HEK293 (cell line): ENCODE measurements around the gene WWOX.

ENCODE experiments used
- CTCF ChIA-PET: fragments of 350-600 bp; formaldehyde crosslinking; extraction: SDS; loops from one replicate; lab custom pipeline; 2021; ENCODE audit warnings: antibody characterized with exemption; lab: Yijun Ruan, JAX
- POLR2A ChIA-PET: fragments of 300-600 bp; formaldehyde crosslinking; extraction: SDS; loops from one replicate; lab custom pipeline; 2020; ENCODE audit warnings: antibody characterized with exemption, inconsistent platforms; lab: Yijun Ruan, JAX
- H3K27ac ChIP-seq: fragments of 200-500 bp; sonication (Bioruptor generic); 2 replicates; pipeline ENCODE4 v1.5.1; 2014; ENCODE audit warnings: low read depth, low read length, control low read depth, inconsistent platforms; ENCODE audit errors: extremely low read depth
- H3K36me3 ChIP-seq, 2 experiments: fragments of 200-500 bp in 1 of 2; sonication (Bioruptor generic) in 1 of 2; 1 replicate in 1 of 2; 2 replicates in 1 of 2; pipeline ENCODE4 v1.5.1; 2014 to 2017; ENCODE audit warnings: inconsistent platforms in 2 of 2, low read length in 2 of 2; ENCODE audit not compliant: control insufficient read depth in 2 of 2, insufficient read depth in 1 of 2
- H3K4me1 ChIP-seq: fragments of 200-500 bp; sonication (Bioruptor generic); 2 replicates; pipeline ENCODE4 v1.5.1; 2014; ENCODE audit warnings: mild to moderate bottlenecking, low read length, inconsistent platforms; ENCODE audit not compliant: control insufficient read depth, insufficient read depth
- H3K4me3 ChIP-seq: 2 replicates; pipeline ENCODE4 v1.5.1; 2011; ENCODE audit warnings: low read depth, mild to moderate bottlenecking, control low read depth, low read length, moderate library complexity
- H3K9me3 ChIP-seq: fragments of 200-500 bp; sonication (Bioruptor generic); 2 replicates; pipeline ENCODE4 v1.5.1; 2014; ENCODE audit warnings: low read depth, low read length, inconsistent platforms; ENCODE audit not compliant: control insufficient read depth, insufficient read depth
- BCL11A ChIP-seq: fragments of 450-650 bp; formaldehyde crosslinking; IDR thresholded peaks from 2 replicates; pipeline ENCODE4 v1.5.1; 2016; ENCODE audit warnings: low read depth, missing biosample characterization, missing genetic modification characterization
- GLIS1 ChIP-seq: fragments of 450-650 bp; formaldehyde crosslinking; IDR thresholded peaks from 2 replicates; pipeline ENCODE4 v1.5.1; 2016; ENCODE audit warnings: missing biosample characterization, missing genetic modification characterization
- KLF9 ChIP-seq: fragments of 450-650 bp; formaldehyde crosslinking; IDR thresholded peaks from 2 replicates; pipeline ENCODE4 v1.5.1; 2016; ENCODE audit warnings: missing biosample characterization, missing genetic modification characterization, low read depth
- SETDB1 ChIP-seq: IDR thresholded peaks from one replicate; pipeline ENCODE4 v1.6.1; 2017; ENCODE audit warnings: mild to moderate bottlenecking, low read length, moderate library complexity, mixed read lengths; ENCODE audit not compliant: insufficient read length
- ZBTB17 ChIP-seq: fragments of 450-650 bp; formaldehyde crosslinking; IDR thresholded peaks from 2 replicates; pipeline ENCODE4 v1.5.1; 2016; ENCODE audit warnings: missing biosample characterization, missing genetic modification characterization
- ZBTB20 ChIP-seq: fragments of 450-650 bp; formaldehyde crosslinking; IDR thresholded peaks from 2 replicates; pipeline ENCODE4 v1.5.1; 2016; ENCODE audit warnings: missing biosample characterization, missing genetic modification characterization
- ZFP41 ChIP-seq: fragments of 450-650 bp; formaldehyde crosslinking; IDR thresholded peaks from 2 replicates; pipeline ENCODE4 v1.5.1; 2016; ENCODE audit warnings: missing biosample characterization, missing genetic modification characterization, borderline replicate concordance
- ZNF138 ChIP-seq: fragments of 450-650 bp; formaldehyde crosslinking; IDR thresholded peaks from 2 replicates; pipeline ENCODE4 v1.5.1; 2016; ENCODE audit warnings: missing biosample characterization, missing genetic modification characterization, borderline replicate concordance
- ZNF169 ChIP-seq: fragments of 450-650 bp; formaldehyde crosslinking; IDR thresholded peaks from 2 replicates; pipeline ENCODE4 v1.5.1; 2016; ENCODE audit warnings: missing biosample characterization, missing genetic modification characterization
- ZNF239 ChIP-seq: fragments of 450-650 bp; formaldehyde crosslinking; IDR thresholded peaks from 2 replicates; pipeline ENCODE4 v1.5.1; 2016; ENCODE audit warnings: missing biosample characterization, missing genetic modification characterization
- ZNF335 ChIP-seq: fragments of 450-650 bp; formaldehyde crosslinking; conservative IDR thresholded peaks from 2 replicates; pipeline ENCODE4 v1.5.1; 2016; ENCODE audit warnings: missing biosample characterization, missing genetic modification characterization
- ZNF354C ChIP-seq: fragments of 450-650 bp; formaldehyde crosslinking; IDR thresholded peaks from 2 replicates; pipeline ENCODE4 v1.5.1; 2016; ENCODE audit warnings: missing biosample characterization, missing genetic modification characterization, low read depth, borderline replicate concordance
- ZNF404 ChIP-seq: fragments of 450-650 bp; formaldehyde crosslinking; IDR thresholded peaks from 2 replicates; pipeline ENCODE4 v1.5.1; 2017; ENCODE audit warnings: missing biosample characterization, missing genetic modification characterization
- ZNF544 ChIP-seq: fragments of 450-650 bp; formaldehyde crosslinking; IDR thresholded peaks from 2 replicates; pipeline ENCODE4 v1.5.0; 2017; ENCODE audit warnings: missing biosample characterization, missing genetic modification characterization
- ZNF560 ChIP-seq: fragments of 450-650 bp; formaldehyde crosslinking; IDR thresholded peaks from 2 replicates; pipeline ENCODE4 v1.5.1; 2017; ENCODE audit warnings: missing biosample characterization, missing genetic modification characterization, borderline replicate concordance
- ZNF664 ChIP-seq: fragments of 450-650 bp; formaldehyde crosslinking; IDR thresholded peaks from 2 replicates; pipeline ENCODE4 v1.5.1; 2016; ENCODE audit warnings: missing biosample characterization, missing genetic modification characterization
- ZNF777 ChIP-seq: fragments of 450-650 bp; formaldehyde crosslinking; IDR thresholded peaks from 2 replicates; pipeline ENCODE4 v1.5.1; 2017; ENCODE audit warnings: missing biosample characterization, missing genetic modification characterization, borderline replicate concordance
- ZNF830 ChIP-seq: fragments of 450-650 bp; IDR thresholded peaks from 2 replicates; pipeline ENCODE4 v1.5.0; 2018; ENCODE audit warnings: missing biosample characterization, missing genetic modification characterization, low read depth, mild to moderate bottlenecking, moderate library complexity
- TF ChIP-seq, protein P1 (sequence below): fragments of 450-650 bp; IDR thresholded peaks from 2 replicates; pipeline ENCODE4 v1.5.1; 2018; ENCODE audit warnings: missing biosample characterization, missing genetic modification characterization
- TF ChIP-seq, protein P2 (sequence below): fragments of 450-650 bp; formaldehyde crosslinking; IDR thresholded peaks from 2 replicates; pipeline ENCODE4 v1.5.1; 2016; ENCODE audit warnings: missing biosample characterization, missing genetic modification characterization
- TF ChIP-seq, protein P3 (sequence below): fragments of 450-650 bp; formaldehyde crosslinking; IDR thresholded peaks from 2 replicates; pipeline ENCODE4 v1.5.1; 2016; ENCODE audit warnings: missing biosample characterization, missing genetic modification characterization
- TF ChIP-seq, protein P4 (sequence below): fragments of 450-650 bp; formaldehyde crosslinking; IDR thresholded peaks from 2 replicates; pipeline ENCODE4 v1.5.1; 2016; ENCODE audit warnings: missing biosample characterization, missing genetic modification characterization
- TF ChIP-seq, protein P5 (sequence below): fragments of 450-650 bp; formaldehyde crosslinking; IDR thresholded peaks from 2 replicates; pipeline ENCODE4 v1.5.1; 2016; ENCODE audit warnings: missing biosample characterization, missing genetic modification characterization
- TF ChIP-seq, protein P6 (sequence below): fragments of 450-650 bp; formaldehyde crosslinking; IDR thresholded peaks from 2 replicates; pipeline ENCODE4; 2016; ENCODE audit warnings: missing biosample characterization, missing genetic modification characterization

The WWOX gene

DNA sequence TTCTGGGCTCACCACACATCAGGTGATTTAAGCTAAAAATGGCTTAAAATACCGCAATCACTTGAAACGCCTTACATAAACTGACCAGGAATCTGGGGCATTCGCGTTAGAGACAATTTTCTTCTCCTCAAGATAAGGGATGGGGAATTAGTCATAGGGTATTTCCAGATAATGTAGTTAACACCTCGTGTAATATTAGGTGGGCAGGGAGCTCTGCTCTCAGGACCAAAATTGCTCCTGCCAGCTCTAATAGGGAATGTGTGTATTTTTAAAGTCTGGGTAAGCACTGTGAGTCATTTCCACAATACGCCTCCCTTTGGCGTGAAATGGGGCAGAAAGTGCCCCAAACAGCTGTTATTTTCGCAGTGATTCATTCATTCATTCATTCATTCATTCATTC lies 1092.5 kb downstream of the WWOX start:
- H3K9me3 ChIP-seq = no peaks in the 10 kb centered on the region
- ChIA-PET CTCF (no interaction called here), POLR2A (no interaction called here)
- TF ChIP-seq, protein P1, sequence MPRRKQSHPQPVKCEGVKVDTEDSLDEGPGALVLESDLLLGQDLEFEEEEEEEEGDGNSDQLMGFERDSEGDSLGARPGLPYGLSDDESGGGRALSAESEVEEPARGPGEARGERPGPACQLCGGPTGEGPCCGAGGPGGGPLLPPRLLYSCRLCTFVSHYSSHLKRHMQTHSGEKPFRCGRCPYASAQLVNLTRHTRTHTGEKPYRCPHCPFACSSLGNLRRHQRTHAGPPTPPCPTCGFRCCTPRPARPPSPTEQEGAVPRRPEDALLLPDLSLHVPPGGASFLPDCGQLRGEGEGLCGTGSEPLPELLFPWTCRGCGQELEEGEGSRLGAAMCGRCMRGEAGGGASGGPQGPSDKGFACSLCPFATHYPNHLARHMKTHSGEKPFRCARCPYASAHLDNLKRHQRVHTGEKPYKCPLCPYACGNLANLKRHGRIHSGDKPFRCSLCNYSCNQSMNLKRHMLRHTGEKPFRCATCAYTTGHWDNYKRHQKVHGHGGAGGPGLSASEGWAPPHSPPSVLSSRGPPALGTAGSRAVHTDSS (tag by site-specific recombination) = no peak
- TF ChIP-seq SETDB1 (no peak), ZNF664 (no peak), ZNF354C (no peak), ZNF830 (tag by site-specific recombination) (no peak), ZNF335 (tag by site-specific recombination) (no peak), BCL11A (no peak), ZNF138 (tag by site-specific recombination) (no peak), ZNF404 (no peak), ZBTB20 (no peak), ZFP41 (tag by site-specific recombination) (no peak), ZNF560 (no peak)
- TF ChIP-seq, protein P2, sequence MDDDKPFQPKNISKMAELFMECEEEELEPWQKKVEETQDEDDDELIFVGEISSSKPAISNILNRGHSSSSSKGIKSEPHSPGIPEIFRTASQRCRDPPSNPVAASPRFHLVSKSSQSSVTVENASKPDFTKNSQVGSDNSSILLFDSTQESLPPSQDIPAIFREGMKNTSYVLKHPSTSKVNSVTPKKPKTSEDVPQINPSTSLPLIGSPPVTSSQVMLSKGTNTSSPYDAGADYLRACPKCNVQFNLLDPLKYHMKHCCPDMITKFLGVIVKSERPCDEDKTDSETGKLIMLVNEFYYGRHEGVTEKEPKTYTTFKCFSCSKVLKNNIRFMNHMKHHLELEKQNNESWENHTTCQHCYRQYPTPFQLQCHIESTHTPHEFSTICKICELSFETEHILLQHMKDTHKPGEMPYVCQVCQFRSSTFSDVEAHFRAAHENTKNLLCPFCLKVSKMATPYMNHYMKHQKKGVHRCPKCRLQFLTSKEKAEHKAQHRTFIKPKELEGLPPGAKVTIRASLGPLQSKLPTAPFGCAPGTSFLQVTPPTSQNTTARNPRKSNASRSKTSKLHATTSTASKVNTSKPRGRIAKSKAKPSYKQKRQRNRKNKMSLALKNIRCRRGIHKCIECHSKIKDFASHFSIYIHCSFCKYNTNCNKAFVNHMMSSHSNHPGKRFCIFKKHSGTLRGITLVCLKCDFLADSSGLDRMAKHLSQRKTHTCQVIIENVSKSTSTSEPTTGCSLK (tag by site-specific recombination) = no peak
- TF ChIP-seq, protein P3, sequence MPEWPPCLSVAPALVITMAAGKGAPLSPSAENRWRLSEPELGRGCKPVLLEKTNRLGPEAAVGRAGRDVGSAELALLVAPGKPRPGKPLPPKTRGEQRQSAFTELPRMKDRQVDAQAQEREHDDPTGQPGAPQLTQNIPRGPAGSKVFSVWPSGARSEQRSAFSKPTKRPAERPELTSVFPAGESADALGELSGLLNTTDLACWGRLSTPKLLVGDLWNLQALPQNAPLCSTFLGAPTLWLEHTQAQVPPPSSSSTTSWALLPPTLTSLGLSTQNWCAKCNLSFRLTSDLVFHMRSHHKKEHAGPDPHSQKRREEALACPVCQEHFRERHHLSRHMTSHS (tag by site-specific recombination) = no peak
- TF ChIP-seq, protein P4, sequence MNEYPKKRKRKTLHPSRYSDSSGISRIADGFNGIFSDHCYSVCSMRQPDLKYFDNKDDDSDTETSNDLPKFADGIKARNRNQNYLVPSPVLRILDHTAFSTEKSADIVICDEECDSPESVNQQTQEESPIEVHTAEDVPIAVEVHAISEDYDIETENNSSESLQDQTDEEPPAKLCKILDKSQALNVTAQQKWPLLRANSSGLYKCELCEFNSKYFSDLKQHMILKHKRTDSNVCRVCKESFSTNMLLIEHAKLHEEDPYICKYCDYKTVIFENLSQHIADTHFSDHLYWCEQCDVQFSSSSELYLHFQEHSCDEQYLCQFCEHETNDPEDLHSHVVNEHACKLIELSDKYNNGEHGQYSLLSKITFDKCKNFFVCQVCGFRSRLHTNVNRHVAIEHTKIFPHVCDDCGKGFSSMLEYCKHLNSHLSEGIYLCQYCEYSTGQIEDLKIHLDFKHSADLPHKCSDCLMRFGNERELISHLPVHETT (tag by site-specific recombination) = no peak
- no peaks in the 10 kb centered on the region for H3K4me1 ChIP-seq
- no peak overlapping the region for H3K4me3 ChIP-seq
- H3K36me3 ChIP-seq = no peaks in the 10 kb centered on the region
- H3K27ac ChIP-seq = no peak overlapping the region

DNA sequence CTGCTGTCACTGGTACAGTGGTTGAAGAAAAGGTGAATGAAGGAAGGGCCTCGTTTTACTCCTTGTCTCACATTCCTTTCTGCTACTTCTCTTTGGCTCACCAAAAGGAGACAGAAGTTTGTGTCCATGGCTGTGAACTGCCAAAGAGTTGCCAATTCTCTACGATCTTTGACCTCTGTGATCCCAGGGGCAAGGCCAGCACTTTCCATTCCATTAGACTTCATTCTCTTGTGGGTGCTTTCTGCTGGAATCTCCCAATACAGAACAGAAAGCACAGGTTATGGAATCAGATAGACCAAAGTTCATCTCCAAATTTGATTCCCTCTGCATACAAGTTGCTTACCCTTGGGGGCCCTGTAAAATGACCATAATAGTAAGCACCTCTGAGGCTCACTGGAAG lies 1093.5 kb downstream of the WWOX start:
- TF ChIP-seq ZNF544 (no peak), GLIS1 (tag by site-specific recombination) (no peak), ZBTB17 (tag by site-specific recombination) (no peak), KLF9 (tag by site-specific recombination) (no peak), ZNF239 (tag by site-specific recombination) (no peak), ZNF169 (tag by site-specific recombination) (no peak), ZNF777 (no peak)
- TF ChIP-seq, protein P5, sequence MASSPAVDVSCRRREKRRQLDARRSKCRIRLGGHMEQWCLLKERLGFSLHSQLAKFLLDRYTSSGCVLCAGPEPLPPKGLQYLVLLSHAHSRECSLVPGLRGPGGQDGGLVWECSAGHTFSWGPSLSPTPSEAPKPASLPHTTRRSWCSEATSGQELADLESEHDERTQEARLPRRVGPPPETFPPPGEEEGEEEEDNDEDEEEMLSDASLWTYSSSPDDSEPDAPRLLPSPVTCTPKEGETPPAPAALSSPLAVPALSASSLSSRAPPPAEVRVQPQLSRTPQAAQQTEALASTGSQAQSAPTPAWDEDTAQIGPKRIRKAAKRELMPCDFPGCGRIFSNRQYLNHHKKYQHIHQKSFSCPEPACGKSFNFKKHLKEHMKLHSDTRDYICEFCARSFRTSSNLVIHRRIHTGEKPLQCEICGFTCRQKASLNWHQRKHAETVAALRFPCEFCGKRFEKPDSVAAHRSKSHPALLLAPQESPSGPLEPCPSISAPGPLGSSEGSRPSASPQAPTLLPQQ (tag by site-specific recombination) = no peak
- TF ChIP-seq, protein P6, sequence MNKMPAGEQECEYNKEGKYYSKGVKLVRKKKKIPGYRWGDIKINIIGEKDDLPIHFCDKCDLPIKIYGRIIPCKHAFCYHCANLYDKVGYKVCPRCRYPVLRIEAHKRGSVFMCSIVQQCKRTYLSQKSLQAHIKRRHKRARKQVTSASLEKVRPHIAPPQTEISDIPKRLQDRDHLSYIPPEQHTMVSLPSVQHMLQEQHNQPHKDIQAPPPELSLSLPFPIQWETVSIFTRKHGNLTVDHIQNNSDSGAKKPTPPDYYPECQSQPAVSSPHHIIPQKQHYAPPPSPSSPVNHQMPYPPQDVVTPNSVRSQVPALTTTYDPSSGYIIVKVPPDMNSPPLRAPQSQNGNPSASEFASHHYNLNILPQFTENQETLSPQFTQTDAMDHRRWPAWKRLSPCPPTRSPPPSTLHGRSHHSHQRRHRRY = no peak
- no peak overlapping the region for H3K27ac ChIP-seq
- ChIA-PET CTCF (no interaction called here), POLR2A (no interaction called here)
- H3K36me3 ChIP-seq = no peaks in the 10 kb centered on the region
- no peaks in the 10 kb centered on the region for H3K4me1 ChIP-seq
- H3K4me3 ChIP-seq = no peak overlapping the region
- no peaks in the 10 kb centered on the region for H3K9me3 ChIP-seq
